Activated naive CD8-positive, alpha-beta T cell (primary cell): Measurements from ENCODE around the gene NACA.
A peak's percentile ranks its signal among the peaks of the same experiment; 100 is the strongest.

Experiments
- H3K27ac Mint-ChIP-seq: one replicate; pipeline ENCODE4 v1.8.0; 2021; ENCODE audit warnings: mixed read lengths
- H3K27me3 Mint-ChIP-seq: one replicate; pipeline ENCODE4 v1.8.0; 2021; ENCODE audit warnings: mixed read lengths
- H3K36me3 Mint-ChIP-seq: one replicate; pipeline ENCODE4 v1.8.0; 2021; ENCODE audit warnings: mixed read lengths
- H3K4me1 Mint-ChIP-seq: one replicate; pipeline ENCODE4 v1.8.0; 2021; ENCODE audit warnings: low read depth, mixed read lengths
- H3K4me3 Mint-ChIP-seq: one replicate; pipeline ENCODE4 v1.8.0; 2021; ENCODE audit warnings: mild to moderate bottlenecking, mixed read lengths
- H3K9me3 Mint-ChIP-seq: one replicate; pipeline ENCODE4 v1.8.0; 2021; ENCODE audit warnings: low read depth, mixed read lengths

The NACA gene

DNA sequence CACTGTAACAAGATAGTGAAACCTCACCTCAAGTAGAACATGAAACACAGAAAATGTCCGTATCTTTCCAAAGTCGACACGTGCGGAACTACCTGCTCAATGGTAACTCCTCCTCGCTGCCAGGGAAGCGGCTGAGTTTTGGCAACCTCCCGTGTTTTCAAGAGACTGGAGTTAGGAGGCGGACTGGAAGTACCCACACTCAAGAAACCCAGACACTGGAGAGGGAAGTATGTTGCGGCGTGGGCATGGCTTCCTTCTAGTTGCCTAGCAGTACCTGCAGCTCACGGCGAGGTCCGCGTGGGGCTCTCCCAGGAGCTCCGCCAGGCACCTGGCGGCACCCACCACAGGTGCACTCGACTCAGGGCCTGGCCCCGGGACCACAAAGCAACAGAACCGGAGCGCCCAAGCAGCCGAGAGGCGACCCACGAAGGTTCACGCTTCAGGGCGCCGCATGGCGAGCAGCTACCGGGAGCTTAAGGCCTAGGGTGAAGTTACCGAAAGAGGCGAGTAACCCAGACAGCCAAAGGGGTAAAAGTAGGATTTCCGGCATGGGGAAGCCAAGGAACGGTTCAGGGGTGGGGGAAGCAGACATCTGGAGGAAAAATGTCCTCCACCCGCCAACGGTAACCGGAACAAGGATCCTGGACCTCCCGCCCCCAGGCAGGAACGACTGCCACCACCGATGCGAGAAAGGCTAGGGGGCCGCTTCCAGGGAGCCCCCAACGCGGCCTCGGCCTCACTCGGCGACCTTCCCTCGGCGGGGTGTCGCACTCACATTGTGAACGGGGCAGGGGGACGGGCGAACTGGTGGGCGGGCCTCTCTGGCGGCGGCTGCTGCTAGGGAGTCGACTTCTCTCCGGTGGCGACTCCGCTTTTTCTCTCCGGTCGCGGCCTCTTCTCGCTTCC, 37.6 kb downstream of the NACA start:
- no peaks in the 10 kb centered on the region for H3K9me3 Mint-ChIP-seq
- peaks cover 22% of the 10 kb centered on the region for H3K4me1 Mint-ChIP-seq
- H3K36me3 Mint-ChIP-seq: peaks cover 8% of the 10 kb centered on the region
- H3K27ac Mint-ChIP-seq: peak overlapping the region; percentile 100
- H3K27me3 Mint-ChIP-seq: no peaks in the 10 kb centered on the region
- peak overlapping the region; percentile 100 for H3K4me3 Mint-ChIP-seq

DNA sequence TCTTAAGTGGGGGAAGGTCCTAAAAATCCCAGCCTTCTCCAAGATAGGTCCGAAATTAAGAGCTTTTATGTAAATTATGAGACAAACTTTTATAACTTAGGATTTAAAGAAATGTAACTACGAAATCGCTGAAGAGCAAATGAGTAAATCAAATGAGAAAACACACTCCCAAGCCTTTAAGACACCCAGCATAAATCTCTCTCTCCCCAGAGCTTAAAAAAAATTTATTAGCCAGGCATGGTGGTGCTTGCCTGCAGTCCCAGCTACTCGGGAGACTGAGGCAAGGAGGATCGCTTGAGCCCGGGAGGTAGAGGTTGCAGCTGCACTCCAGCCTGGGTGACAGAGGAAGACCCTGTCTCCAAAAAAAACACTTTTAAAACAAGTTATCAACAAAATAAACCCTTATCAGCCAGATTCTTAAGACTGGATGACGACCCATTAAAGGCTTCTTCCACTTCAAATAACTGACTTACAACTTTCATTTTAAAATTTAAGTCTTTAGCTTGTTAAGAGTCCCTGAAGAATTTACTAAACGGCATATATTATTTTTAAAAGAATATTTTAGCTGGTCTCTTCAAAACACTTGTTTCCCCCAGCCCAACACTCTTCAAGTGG, 40.2 kb downstream of the NACA start:
- Mint-ChIP-seq H3K27me3 (no peaks in the 10 kb centered on the region), H3K9me3 (no peaks in the 10 kb centered on the region), H3K36me3 (peaks cover 10% of the 10 kb centered on the region), H3K4me1 (peaks cover 40% of the 10 kb centered on the region), H3K27ac (peak overlapping the region; percentile 94), H3K4me3 (peak overlapping the region; percentile 100)

DNA sequence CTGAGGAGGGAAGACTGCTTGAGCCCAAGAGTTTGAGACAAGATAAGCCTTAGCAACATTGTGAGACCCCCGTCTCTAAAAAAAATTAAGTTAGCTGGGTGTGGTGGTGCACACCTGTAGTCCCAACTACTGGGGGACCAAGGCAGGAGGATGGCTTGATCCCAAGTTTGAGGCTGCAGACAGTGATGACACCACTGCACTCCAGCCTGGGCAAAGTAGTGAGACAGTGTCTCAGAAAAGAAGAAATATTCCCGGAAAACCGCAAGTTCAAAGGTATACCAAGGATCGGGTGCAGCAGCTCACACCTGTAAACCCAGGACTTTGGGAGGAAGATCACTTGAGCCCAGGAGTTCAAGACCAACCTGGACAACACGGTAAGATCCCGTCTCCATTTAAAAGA, 42.8 kb downstream of the NACA start:
- peaks cover 55% of the 10 kb centered on the region for H3K4me1 Mint-ChIP-seq

DNA sequence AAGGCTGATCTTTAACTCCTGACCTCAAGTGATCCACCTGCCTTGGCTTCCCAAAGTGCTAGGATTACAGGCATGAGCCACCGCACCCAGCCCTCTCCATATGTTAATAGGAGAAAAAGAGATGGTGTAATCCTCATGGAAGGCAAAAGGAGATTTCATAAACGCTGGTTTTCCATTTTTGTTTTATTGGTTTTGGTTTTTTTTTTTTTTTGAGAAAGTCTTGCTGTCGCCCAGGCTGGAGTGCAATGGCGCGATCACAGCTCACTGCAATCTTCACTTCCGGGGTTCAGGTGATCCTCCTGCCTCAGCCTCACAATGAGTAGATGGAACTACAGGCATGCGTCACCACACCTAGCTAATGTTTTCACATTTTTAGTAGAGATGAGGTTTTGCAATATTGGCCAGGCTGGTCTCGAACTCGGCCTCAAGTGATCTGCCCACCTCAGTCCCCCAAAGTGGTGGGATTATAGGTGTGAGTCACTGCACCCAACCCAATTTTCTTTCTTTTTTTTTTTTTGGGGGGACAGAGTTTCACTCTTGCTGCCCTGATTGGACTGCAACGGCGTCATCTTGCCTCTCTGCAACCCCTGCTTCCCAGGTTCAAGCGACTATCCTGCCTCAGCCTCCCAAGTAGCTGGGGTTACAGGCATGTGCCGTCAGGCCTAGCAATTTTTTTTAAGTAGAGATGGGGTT, 45.1 kb downstream of the NACA start:
- H3K27ac Mint-ChIP-seq: peak overlapping the region; percentile 77
- peaks cover 71% of the 10 kb centered on the region for H3K4me1 Mint-ChIP-seq
- peaks cover 7% of the 10 kb centered on the region for H3K36me3 Mint-ChIP-seq
- H3K27me3 Mint-ChIP-seq: no peaks in the 10 kb centered on the region
- no peaks in the 10 kb centered on the region for H3K9me3 Mint-ChIP-seq
- H3K4me3 Mint-ChIP-seq: peak overlapping the region; percentile 62

More for the DNA sequence above, 42.8 kb downstream of the NACA start:
- peak overlapping the region; percentile 100 for H3K4me3 Mint-ChIP-seq
- peak overlapping the region; percentile 82 for H3K27ac Mint-ChIP-seq
- H3K36me3 Mint-ChIP-seq: peaks cover 11% of the 10 kb centered on the region
- H3K27me3 Mint-ChIP-seq: no peaks in the 10 kb centered on the region
- no peaks in the 10 kb centered on the region for H3K9me3 Mint-ChIP-seq

DNA sequence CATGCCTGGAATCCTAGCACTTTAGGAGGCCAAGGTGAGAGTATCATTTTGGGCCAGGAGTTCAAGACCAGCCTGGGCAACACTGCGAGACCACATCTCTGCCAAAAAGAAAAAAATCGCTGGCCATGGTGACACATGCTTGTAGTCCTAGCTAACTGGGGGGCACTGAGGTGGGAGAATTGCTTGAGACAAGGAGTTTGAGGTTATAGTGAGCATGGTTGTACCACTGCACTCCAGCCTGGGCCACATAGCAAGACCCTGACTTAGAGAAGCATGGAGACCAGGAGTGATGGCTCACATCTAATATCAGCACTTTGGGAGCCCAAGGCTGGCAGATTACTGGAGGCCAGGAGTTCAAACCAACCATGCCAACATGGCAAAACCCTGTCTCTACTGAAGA, 46.2 kb downstream of the NACA start:
- peak overlapping the region; percentile 42 for H3K4me3 Mint-ChIP-seq
- H3K36me3 Mint-ChIP-seq: peaks cover 5% of the 10 kb centered on the region
- no peaks in the 10 kb centered on the region for H3K9me3 Mint-ChIP-seq
- H3K27ac Mint-ChIP-seq: peak overlapping the region; percentile 77
- H3K4me1 Mint-ChIP-seq: peaks cover 69% of the 10 kb centered on the region
- H3K27me3 Mint-ChIP-seq: no peaks in the 10 kb centered on the region

DNA sequence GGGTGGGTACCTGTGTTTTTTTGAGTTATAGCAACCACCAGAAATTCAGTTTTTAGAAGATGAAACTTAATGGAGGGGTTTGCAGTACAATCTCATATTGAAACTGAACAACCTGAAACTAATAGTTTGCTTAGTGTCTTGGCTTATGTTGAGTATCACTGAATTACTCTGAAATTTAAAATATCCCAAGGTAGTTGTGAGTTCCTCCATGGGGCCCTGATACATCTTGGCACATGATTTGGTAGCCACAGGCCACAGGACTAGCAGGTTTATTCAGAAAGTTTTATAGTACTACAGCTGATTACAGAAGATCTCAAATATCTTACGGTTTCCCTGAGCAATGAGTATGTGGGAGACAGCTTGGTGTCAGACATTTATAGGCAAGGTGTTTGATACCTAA, 47.4 kb downstream of the NACA start:
- H3K27me3 Mint-ChIP-seq: no peaks in the 10 kb centered on the region
- H3K4me3 Mint-ChIP-seq: peak overlapping the region; percentile 50
- H3K4me1 Mint-ChIP-seq: peaks cover 73% of the 10 kb centered on the region
- no peaks in the 10 kb centered on the region for H3K9me3 Mint-ChIP-seq
- H3K27ac Mint-ChIP-seq: peak overlapping the region; percentile 87
- H3K36me3 Mint-ChIP-seq: peaks cover 5% of the 10 kb centered on the region

DNA sequence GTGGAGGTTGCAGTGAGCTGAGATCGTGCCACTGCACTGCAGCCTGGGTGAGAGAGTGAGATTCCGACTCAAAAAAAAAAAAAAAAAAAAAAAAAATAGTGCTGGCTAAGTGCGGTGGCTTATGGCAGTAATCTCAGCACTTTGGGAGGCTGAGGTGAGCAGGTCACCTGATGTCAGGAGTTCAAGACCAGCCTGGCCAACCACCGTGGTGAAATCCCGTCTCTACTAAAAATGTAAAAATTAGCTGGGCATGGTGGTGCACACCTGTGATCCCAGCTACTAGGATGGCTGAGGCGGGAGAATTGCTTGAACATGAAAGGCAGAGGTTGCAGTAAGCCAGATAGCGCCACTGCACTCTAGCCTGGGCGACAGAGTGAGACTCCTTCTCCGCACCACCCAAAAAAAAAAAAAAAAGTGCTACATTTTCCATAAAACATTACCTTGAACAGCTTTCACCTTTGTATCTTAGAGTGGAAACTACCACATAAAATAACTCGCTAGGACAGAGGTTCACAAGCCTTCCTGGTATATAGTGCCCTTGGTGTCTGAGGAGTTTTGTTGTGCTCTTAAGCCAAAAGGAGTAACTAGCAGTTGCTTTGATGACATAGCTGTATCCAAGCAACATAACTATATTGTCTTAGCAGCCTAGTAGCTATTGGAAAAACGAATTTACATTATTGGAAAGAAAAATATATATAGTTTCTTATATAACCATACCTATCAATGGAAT, 48.1 kb downstream of the NACA start:
- H3K27me3 Mint-ChIP-seq: no peaks in the 10 kb centered on the region
- H3K4me3 Mint-ChIP-seq: peak overlapping the region; percentile 37
- H3K36me3 Mint-ChIP-seq: peaks cover 5% of the 10 kb centered on the region
- peak overlapping the region; percentile 62 for H3K27ac Mint-ChIP-seq
- H3K4me1 Mint-ChIP-seq: peaks cover 74% of the 10 kb centered on the region
- no peaks in the 10 kb centered on the region for H3K9me3 Mint-ChIP-seq

DNA sequence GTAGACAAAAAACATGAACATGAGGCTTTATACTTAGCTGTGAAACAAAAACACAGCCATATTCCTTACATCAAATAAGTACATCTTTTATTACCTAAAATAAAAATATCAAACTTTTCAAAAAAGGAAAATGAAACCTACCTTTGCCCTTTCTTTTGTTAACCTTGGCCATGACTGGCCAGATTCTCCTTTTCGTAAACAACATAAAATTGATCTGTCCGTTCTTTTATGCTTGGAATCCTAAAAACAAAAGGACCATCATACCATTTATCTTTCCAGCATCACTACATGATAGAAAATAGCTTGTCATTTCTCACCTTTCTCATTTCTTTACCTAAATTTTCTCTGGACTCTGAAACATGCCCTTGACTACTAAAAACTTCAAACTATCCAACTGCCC, 53.5 kb downstream of the NACA start:
- peaks cover 62% of the 10 kb centered on the region for H3K4me1 Mint-ChIP-seq
- H3K9me3 Mint-ChIP-seq: no peaks in the 10 kb centered on the region
- H3K27me3 Mint-ChIP-seq: no peaks in the 10 kb centered on the region
- no peak overlapping the region for H3K4me3 Mint-ChIP-seq
- H3K36me3 Mint-ChIP-seq: peaks cover 8% of the 10 kb centered on the region
- H3K27ac Mint-ChIP-seq: peak overlapping the region; percentile 47

DNA sequence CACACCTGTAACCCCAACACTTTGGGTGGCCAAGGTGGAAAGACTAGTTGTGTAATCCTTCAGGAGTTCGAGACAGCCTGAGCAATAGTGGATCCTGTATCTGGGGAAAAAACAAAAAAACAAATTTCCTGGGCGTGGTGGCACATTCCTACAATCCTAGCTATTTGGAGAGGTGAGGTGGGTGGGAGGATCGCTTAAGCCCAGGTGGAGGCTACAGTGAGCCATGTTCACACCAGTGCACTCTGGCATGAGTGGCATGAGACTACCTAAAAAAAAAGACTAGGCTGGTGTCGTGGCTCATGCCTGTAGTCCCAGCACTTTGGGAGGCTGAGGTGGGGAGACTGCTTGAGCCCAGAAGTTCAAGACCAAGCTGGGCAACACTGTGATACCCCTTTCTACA, 54.3 kb downstream of the NACA start:
- no peaks in the 10 kb centered on the region for H3K9me3 Mint-ChIP-seq
- no peak overlapping the region for H3K27ac Mint-ChIP-seq
- no peaks in the 10 kb centered on the region for H3K27me3 Mint-ChIP-seq
- no peak overlapping the region for H3K4me3 Mint-ChIP-seq
- H3K4me1 Mint-ChIP-seq: peaks cover 60% of the 10 kb centered on the region
- peaks cover 9% of the 10 kb centered on the region for H3K36me3 Mint-ChIP-seq

DNA sequence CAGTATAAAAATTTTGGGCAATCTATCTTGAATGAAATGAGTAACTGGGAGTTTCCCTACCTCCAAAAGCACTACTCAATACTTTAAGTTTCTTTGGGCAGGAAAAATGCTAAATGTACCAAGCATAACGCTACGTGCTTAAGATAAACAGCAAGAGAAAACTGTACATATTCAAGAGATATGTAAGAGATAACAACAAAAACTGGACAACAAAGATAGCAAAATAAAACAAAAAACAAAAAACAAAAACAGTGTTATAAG, 57.0 kb downstream of the NACA start:
- H3K27ac Mint-ChIP-seq: peak overlapping the region; percentile 42
- H3K4me3 Mint-ChIP-seq: peak overlapping the region; percentile 25
- peaks cover 9% of the 10 kb centered on the region for H3K36me3 Mint-ChIP-seq
- peaks cover 46% of the 10 kb centered on the region for H3K4me1 Mint-ChIP-seq
- H3K27me3 Mint-ChIP-seq: no peaks in the 10 kb centered on the region
- no peaks in the 10 kb centered on the region for H3K9me3 Mint-ChIP-seq
